OCI-LY3 (cell line): ENCODE measurements around the gene ZNHIT3.
"Not testable (repeated sequence)": the region's sequence is repeated elsewhere in the genome, so short reads cannot be mapped to it uniquely, and the experiment has no call there.

Experiments used
- H2AFZ ChIP-seq: fragments of 200-600, 300-600 bp; shearing (Covaris generic); 2 replicates; pipeline ENCODE4 v1.6.0; 2014; ENCODE audit warnings: antibody characterized with exemption, low read depth, low read length
- H3K27ac ChIP-seq: fragments of 200-600, 300-600 bp; sonication (generic); 2 replicates; pipeline ENCODE4 v1.5.1; 2014; ENCODE audit warnings: mild to moderate bottlenecking, low read length, moderate library complexity, mixed read lengths
- H3K27me3 ChIP-seq: fragments of 200-600, 300-600 bp; sonication (generic); 2 replicates; pipeline ENCODE4 v1.6.1; 2014; ENCODE audit warnings: low read depth, low read length, mixed read lengths
- H3K36me3 ChIP-seq: fragments of 200-600, 300-600 bp; sonication (generic); replicated peaks from 2 replicates; pipeline ENCODE3; 2014; ENCODE audit warnings: low read depth, low read length, mixed read lengths
- H3K4me1 ChIP-seq: fragments of 300-600, 200-600 bp; sonication (generic); 2 replicates; pipeline ENCODE4 v1.6.1; 2014; ENCODE audit warnings: low read length, mixed read lengths
- H3K4me2 ChIP-seq: fragments of 200-600, 300-600 bp; sonication (generic); 2 replicates; pipeline ENCODE4 v1.6.1; 2014; ENCODE audit warnings: low read length, mixed read lengths
- H3K4me3 ChIP-seq: fragments of 300-600, 200-600 bp; sonication (generic); 2 replicates; pipeline ENCODE4 v1.5.1; 2014; ENCODE audit warnings: antibody characterized with exemption, mild to moderate bottlenecking, low read length, moderate library complexity
- H3K79me2 ChIP-seq: fragments of 300-600, 200-600 bp; shearing (Covaris generic); 2 replicates; pipeline ENCODE4 v1.6.1; 2014; ENCODE audit warnings: mild to moderate bottlenecking, low read length, mixed read lengths
- H3K9ac ChIP-seq: fragments of 300-600, 200-600 bp; shearing (Covaris generic); 2 replicates; pipeline ENCODE4 v1.6.0; 2014; ENCODE audit warnings: mild to moderate bottlenecking, low read length, moderate library complexity
- H3K9me3 ChIP-seq: fragments of 200-600, 300-600 bp; shearing (Covaris generic); 2 replicates; pipeline ENCODE4 v1.6.1; 2014; ENCODE audit warnings: low read length, mixed read lengths; ENCODE audit not compliant: insufficient read depth
- H4K20me1 ChIP-seq: fragments of 200-600, 300-600 bp; sonication (generic); 2 replicates; pipeline ENCODE4 v1.6.1; 2016; ENCODE audit warnings: low read length, mixed read lengths; ENCODE audit not compliant: insufficient read depth
- CTCF ChIP-seq: fragments of 200-600, 300-600 bp; sonication (generic); IDR thresholded peaks from 2 replicates; pipeline ENCODE4 v1.5.1; 2014; ENCODE audit warnings: antibody characterized with exemption, low read length, low read depth
- EZH2phosphoT487 ChIP-seq: fragments of 200-600 bp; shearing (Covaris generic); IDR thresholded peaks from 2 replicates; pipeline ENCODE4 v1.6.1; 2018; ENCODE audit warnings: antibody characterized with exemption, mixed run types, low read depth

ZNHIT3 gene

GRCh38 chr17:36486204-36487194 lies at the start of gene ZNHIT3:
TSS of gene ZNHIT3 (plus strand) at chr17:36486681. CDS start at chr17:36486700, 19 bp downstream.
- Histone ChIP-seq H3K27me3 (no peaks in the 10 kb centered on the region), H3K4me2 (peak within 1 kb of the TSS; percentile 92), H2AFZ (peak within 1 kb of the TSS; percentile 77), H3K9ac (peak within 1 kb of the TSS; percentile 75), H3K4me3 (peak within 1 kb of the TSS; percentile 89), H4K20me1 (peaks cover 1% of the 10 kb centered on the region; the same call in 1 of the 2 replicates), H3K79me2 (peaks cover 33% of the 10 kb centered on the region), H3K9me3 (no peaks in the 10 kb centered on the region), H3K36me3 (peaks cover under 1% of the 10 kb centered on the region), H3K4me1 (peaks cover 14% of the 10 kb centered on the region), H3K27ac (peak within 1 kb of the TSS; percentile 54)
- TF ChIP-seq CTCF, result no peak
- no peak for TF ChIP-seq EZH2phosphoT487

- H3K9ac ChIP-seq, H3K4me3 ChIP-seq, H4K20me1 ChIP-seq, H3K36me3 ChIP-seq, H3K9me3 ChIP-seq, H3K27ac ChIP-seq, H2AFZ ChIP-seq, H3K4me2 ChIP-seq, H3K4me1 ChIP-seq, H3K27me3 ChIP-seq, H3K79me2 ChIP-seq: not testable (repeated sequence)
Observed at GRCh38 chr17:36441792-36442191, 44.7 kb upstream of the ZNHIT3 start.

GRCh38 chr17:36443777-36444176 lies 42.7 kb upstream of the ZNHIT3 start:
- no peak overlapping the region for H3K27ac ChIP-seq
- no peak overlapping the region for H3K4me2 ChIP-seq
- H3K27me3 ChIP-seq, result no peaks in the 10 kb centered on the region
- TF ChIP-seq CTCF, result no peak
- no peak for TF ChIP-seq EZH2phosphoT487
- H3K4me1 ChIP-seq, result no peaks in the 10 kb centered on the region
- H3K4me3 ChIP-seq, result no peak overlapping the region
- H3K79me2 ChIP-seq, result no peaks in the 10 kb centered on the region
- no peak overlapping the region for H2AFZ ChIP-seq
- no peak overlapping the region for H3K9ac ChIP-seq
- H3K36me3 ChIP-seq, result no peaks in the 10 kb centered on the region
- H4K20me1 ChIP-seq, result no peaks in the 10 kb centered on the region
- H3K9me3 ChIP-seq, result no peaks in the 10 kb centered on the region

- H4K20me1 ChIP-seq, H3K27ac ChIP-seq, H3K9ac ChIP-seq, H3K36me3 ChIP-seq, H3K4me2 ChIP-seq, H3K4me1 ChIP-seq, H2AFZ ChIP-seq, H3K27me3 ChIP-seq, H3K9me3 ChIP-seq, H3K4me3 ChIP-seq, H3K79me2 ChIP-seq: not testable (repeated sequence)
Observed at GRCh38 chr17:36449997-36450396, 36.5 kb upstream of the ZNHIT3 start.

- not testable (repeated sequence) for H3K79me2 ChIP-seq, H3K4me1 ChIP-seq, H3K27ac ChIP-seq, H3K4me2 ChIP-seq, H4K20me1 ChIP-seq, H3K4me3 ChIP-seq, H3K27me3 ChIP-seq, H3K9me3 ChIP-seq, H3K36me3 ChIP-seq, H3K9ac ChIP-seq, H2AFZ ChIP-seq
Observed at GRCh38 chr17:36452888-36453287, 33.6 kb upstream of the ZNHIT3 start.

- peaks cover 21% of the 10 kb centered on the region for H3K27me3 ChIP-seq
- not testable (repeated sequence) for H4K20me1 ChIP-seq, H3K27ac ChIP-seq, H3K36me3 ChIP-seq, H3K79me2 ChIP-seq, H3K4me2 ChIP-seq, H2AFZ ChIP-seq, H3K9ac ChIP-seq, H3K4me3 ChIP-seq, H3K4me1 ChIP-seq, H3K9me3 ChIP-seq
Observed at GRCh38 chr17:36457701-36458100, 28.8 kb upstream of the ZNHIT3 start.
